GM06990 (cell line): ENCODE measurements around the gene IRF1.

ENCODE experiments used
- DNase-seq: peaks from one replicate; pipeline ENCODE4 v3.0.0-alpha.2; 2011; ENCODE audit not compliant: insufficient read length; ENCODE audit errors: extremely low read depth
- H3K27me3 ChIP-seq: replicated peaks from 2 replicates; pipeline ENCODE4 v1.6.0; 2011; ENCODE audit warnings: low read length; ENCODE audit not compliant: control insufficient read depth, insufficient read depth
- H3K36me3 ChIP-seq: 2 replicates; pipeline ENCODE4 v1.5.1; 2011; ENCODE audit warnings: low read length; ENCODE audit not compliant: control insufficient read depth, insufficient read depth
- H3K4me3 ChIP-seq: replicated peaks from 2 replicates; pipeline ENCODE4 v1.5.1; 2011; ENCODE audit warnings: low read depth, mild to moderate bottlenecking, control low read depth, low read length
- TF ChIP-seq, protein P1 (sequence below): IDR thresholded peaks from 2 replicates; pipeline ENCODE4 v1.5.1; 2011; ENCODE audit warnings: low read length, control low read depth, mild to moderate bottlenecking, inconsistent platforms; ENCODE audit not compliant: insufficient read depth, poor library complexity, severe bottlenecking

Gene IRF1

DNA sequence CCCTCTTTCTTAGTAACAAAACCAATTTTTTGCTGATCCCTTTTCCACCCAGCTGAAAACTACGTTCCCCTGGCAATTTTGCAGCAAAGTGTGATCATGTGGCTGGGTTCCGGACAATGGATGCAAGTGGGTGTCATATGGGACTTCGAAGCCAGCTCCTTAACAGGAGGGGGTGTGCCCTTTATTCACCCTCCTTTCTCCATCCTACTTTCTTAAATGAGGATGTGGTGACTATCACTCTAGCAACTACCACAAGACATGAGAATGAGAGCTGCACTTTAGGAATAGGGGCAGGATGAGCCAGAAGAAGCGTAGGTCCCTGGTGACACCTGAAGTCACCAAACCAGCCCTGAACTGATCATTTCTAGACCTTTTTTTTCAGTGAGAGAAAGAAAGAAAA, 58.9 kb downstream of the IRF1 start:
- Histone ChIP-seq H3K27me3 (no peaks in the 10 kb centered on the region), H3K36me3 (peaks cover 7% of the 10 kb centered on the region), H3K4me3 (no peak overlapping the region)
- TF ChIP-seq, protein P1, sequence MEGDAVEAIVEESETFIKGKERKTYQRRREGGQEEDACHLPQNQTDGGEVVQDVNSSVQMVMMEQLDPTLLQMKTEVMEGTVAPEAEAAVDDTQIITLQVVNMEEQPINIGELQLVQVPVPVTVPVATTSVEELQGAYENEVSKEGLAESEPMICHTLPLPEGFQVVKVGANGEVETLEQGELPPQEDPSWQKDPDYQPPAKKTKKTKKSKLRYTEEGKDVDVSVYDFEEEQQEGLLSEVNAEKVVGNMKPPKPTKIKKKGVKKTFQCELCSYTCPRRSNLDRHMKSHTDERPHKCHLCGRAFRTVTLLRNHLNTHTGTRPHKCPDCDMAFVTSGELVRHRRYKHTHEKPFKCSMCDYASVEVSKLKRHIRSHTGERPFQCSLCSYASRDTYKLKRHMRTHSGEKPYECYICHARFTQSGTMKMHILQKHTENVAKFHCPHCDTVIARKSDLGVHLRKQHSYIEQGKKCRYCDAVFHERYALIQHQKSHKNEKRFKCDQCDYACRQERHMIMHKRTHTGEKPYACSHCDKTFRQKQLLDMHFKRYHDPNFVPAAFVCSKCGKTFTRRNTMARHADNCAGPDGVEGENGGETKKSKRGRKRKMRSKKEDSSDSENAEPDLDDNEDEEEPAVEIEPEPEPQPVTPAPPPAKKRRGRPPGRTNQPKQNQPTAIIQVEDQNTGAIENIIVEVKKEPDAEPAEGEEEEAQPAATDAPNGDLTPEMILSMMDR, result no peak
- no peak for DNase-seq
